Mucosa of descending colon (tissue), 3 donors: ENCODE results near the gene NR3C1. TPM values are rescaled to one million over a fixed set of nuclear protein-coding genes. Genes with fewer than 3 reads are reported as not detected.

Source experiments
- ATAC-seq: fragments of 200-7000 bp; cut with Tn5 transposase; one replicate; pipeline ENCODE4 v1.9.1; 2020; ENCODE audit warnings: mild to moderate bottlenecking, moderate library complexity
- DNase-seq, 3 donors: peaks; one replicate each; pipeline ENCODE4 v3.0.0-alpha.2; 2020
- H3K36me3 ChIP-seq: fragments of 200-600 bp; one replicate; pipeline ENCODE4 v1.8.0; 2021; ENCODE audit warnings: low read depth, mild to moderate bottlenecking
- H3K4me1 ChIP-seq: fragments of 200-600 bp; one replicate; pipeline ENCODE4 v1.8.0; 2021; ENCODE audit warnings: low read depth, mild to moderate bottlenecking
- H3K4me3 ChIP-seq: fragments of 200-600 bp; one replicate; pipeline ENCODE4 v1.8.0; 2021; ENCODE audit warnings: mild to moderate bottlenecking
- H3K9me3 ChIP-seq: fragments of 200-600 bp; one replicate; pipeline ENCODE4 v1.8.0; 2021; ENCODE audit warnings: mild to moderate bottlenecking
- CTCF ChIP-seq: fragments of 200-600 bp; IDR thresholded peaks from one replicate; pipeline ENCODE4 v1.8.0; 2022; ENCODE audit warnings: antibody characterized with exemption, mild to moderate bottlenecking
- intact Hi-C, 2 donors: fragments of 100-400 bp; cut with DNase I in 1 of 2; cut with micrococcal nuclease in 1 of 2; formaldehyde crosslinking; loops; one replicate each; pipeline versions ENCODE4 v1.11.0 to v1.11.1; 2022; cut with DNase I, micrococcal nuclease
- total RNA-seq, 3 donors: library from RNA; stranded (reverse); fragmentation: NEBNext Ultra II Directional in 2 of 3; extraction: Animal tissue kit (Norgen Biotek cat#: 25700) in 2 of 3; gene quantifications; one replicate each; pipeline versions ENCODE4 v1.2.1 to v1.2.4, GENCODE V29; 2021 to 2023
- donor health status: DM: no; HTN: no; CAD: no; lungs with moderate emphysema.
- donor health status: DM: no; HTN: no; CAD: no.
- donor health status: DM: no; HTN: yes; CAD: no.

The NR3C1 gene
- total RNA-seq, 3 donors from 2014 or later = 25.6 to 59.0 (median 27.7) TPM

DNA sequence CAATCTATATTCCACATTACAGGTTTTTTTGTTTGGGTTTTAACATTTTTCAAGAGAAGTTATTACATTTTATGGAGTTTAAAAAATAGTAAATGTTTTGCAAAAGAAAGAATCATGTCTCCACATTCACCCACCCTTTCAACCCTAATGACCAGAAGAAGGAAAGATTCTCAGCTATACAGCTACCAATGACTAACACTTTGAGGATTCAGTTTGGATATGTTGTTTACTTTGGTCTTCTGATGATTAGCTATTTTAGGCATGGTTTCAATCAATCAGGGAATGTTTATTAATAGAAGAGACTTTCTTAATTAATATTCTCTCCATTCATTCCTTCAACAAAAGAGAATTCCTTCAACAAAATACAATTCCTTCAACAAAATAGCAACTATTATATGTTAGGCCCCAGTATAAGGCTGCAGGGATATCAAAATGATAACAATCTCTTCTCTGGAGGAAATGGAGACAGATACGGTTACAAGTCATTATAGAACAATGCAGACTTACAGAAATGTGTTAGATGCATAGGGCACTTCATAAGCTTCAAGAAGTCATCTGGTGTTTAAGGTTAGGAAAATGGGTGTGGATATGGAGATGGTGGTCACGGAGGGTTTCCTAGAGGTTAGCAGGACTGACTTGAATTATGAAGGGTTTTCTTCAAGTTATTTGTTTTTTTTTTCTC, 9.3 kb upstream of the NR3C1 start:
- H3K9me3 ChIP-seq = no peaks in the 10 kb centered on the region
- intact Hi-C loops = no loop called here
- no peak for DNase-seq
- TF ChIP-seq CTCF = no peak
- H3K36me3 ChIP-seq = no peaks in the 10 kb centered on the region
- no peak for ATAC-seq
- peaks cover 13% of the 10 kb centered on the region for H3K4me1 ChIP-seq
- H3K4me3 ChIP-seq = no peak overlapping the region

DNA sequence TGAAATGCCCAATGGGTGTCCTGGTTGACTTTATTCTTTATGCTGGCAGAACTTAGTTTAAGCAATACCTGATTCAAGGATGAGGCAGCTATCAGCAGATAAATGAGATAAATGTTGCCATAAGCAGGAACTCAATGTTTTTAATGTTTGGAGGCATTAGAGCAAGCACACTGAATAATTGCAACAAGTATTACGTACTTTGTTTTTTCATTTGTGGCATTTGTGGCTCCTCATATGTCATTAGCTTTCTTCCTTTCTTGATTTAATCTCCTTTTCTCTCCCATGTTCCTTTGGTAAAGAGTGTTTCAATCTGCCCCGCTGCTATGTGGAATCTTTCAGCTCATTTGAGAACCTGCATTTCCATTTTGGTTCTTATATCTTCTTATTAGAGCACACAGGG, 6.4 kb upstream of the NR3C1 start:
- Histone ChIP-seq H3K36me3 (no peaks in the 10 kb centered on the region), H3K4me3 (no peak overlapping the region), H3K4me1 (peaks cover 2% of the 10 kb centered on the region), H3K9me3 (no peaks in the 10 kb centered on the region)
- TF ChIP-seq CTCF = no peak
- intact Hi-C loops = loop anchor here (10.0 kb wide), 2 partner anchors 415 to 485 kb away; no protein-coding TSS in a partner anchor
- no peak for ATAC-seq
- DNase-seq = no peak

DNA sequence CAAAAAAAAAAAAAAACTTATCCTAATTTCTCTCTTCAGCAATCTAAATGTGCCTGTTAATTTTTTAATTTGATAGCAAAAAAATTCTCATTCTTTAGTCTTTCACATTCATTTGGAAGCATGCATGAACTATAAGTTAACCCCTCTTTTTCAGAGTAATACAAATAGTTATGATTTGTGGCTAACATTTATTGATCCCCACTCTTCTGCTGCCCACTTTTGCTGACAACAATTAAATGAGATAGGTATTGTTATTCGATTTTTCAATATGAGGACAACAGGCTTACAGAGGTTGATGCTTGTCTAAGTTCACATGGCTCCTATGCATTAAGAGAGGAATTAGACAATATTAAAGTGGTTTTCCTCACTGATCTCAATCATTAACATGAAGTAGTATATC, 2.9 kb upstream of the NR3C1 start:
- DNase-seq (no peak), ATAC-seq (no peak)
- peaks cover 9% of the 10 kb centered on the region for H3K4me1 ChIP-seq
- H3K36me3 ChIP-seq = no peaks in the 10 kb centered on the region
- TF ChIP-seq CTCF = no peak
- intact Hi-C loops = loop anchor here (10.0 kb wide), 2 partner anchors 418 to 482 kb away; no protein-coding TSS in a partner anchor
- H3K4me3 ChIP-seq = no peak overlapping the region
- no peaks in the 10 kb centered on the region for H3K9me3 ChIP-seq

DNA sequence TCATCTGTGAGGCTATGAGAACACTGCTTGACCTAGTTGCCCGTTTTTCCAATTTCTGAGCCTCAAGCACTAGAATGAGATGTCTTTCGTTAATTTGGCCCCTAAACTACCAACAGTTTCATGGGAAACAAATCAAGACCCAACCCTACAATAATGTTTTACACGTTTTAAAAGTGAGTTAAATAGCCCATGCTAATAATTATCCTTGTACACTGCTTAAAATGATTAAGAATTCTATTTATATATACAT, 2.3 kb upstream of the NR3C1 start:
- TF ChIP-seq CTCF = no peak
- no peak for DNase-seq
- intact Hi-C loops = loop anchor here (10.0 kb wide), 2 partner anchors 419 to 481 kb away; no protein-coding TSS in a partner anchor

DNA sequence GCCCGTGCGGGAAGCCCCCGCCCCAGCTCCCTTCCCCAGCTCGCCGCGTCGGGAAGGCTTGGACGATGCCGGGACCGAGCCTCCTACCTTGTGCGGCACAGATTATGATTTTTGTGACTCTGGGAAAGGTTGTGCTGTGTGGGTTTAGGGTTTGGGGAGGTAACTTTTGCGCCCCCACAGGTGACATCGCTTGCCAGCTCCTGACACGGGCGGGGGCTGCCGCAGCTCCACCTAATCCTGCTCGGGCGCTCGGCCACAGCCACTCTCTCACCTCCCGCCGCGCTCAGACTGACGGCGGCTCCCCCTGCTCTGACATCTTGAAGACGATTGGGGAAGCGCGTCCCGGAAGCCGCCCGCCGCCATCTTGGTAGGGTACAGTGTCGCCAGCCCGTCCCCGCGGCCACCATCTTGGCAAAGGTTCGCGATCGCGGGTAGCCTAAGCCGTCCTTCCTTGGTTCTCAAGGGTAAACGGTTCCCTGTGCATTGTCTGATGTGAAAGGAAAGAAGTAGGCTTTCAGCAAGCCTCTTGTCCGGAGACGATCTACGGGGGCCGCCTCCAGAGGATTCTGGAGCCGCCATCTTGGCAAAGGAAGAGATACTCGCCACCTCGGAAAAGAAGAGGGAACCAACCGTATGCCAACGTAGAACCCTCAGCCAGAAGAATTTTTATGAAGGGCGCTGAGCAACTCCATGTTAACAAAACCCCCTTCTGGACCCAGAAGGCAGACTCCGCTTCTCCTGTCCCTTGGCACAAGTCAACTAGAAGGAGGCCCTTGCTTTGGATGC, 1.8 kb upstream of the NR3C1 start:
- peaks cover 9% of the 10 kb centered on the region for H3K4me1 ChIP-seq
- ATAC-seq = peak; percentile 66
- no peaks in the 10 kb centered on the region for H3K36me3 ChIP-seq
- no peaks in the 10 kb centered on the region for H3K9me3 ChIP-seq
- peak; percentile 90 to 92 (median 90) for DNase-seq
- intact Hi-C loops = loop anchor here (10.0 kb wide), 2 partner anchors 420 to 480 kb away; no protein-coding TSS in a partner anchor
- TF ChIP-seq CTCF = no peak
- peak overlapping the region; percentile 38 for H3K4me3 ChIP-seq

More for the DNA sequence above, 2.3 kb upstream of the NR3C1 start:
- Histone ChIP-seq H3K9me3 (no peaks in the 10 kb centered on the region), H3K36me3 (no peaks in the 10 kb centered on the region), H3K4me3 (no peak overlapping the region), H3K4me1 (peaks cover 9% of the 10 kb centered on the region)
- ATAC-seq = no peak
